Astrocyte (in vitro differentiated cells and primary cell): ENCODE results near the gene DYSF.

Experiments used
- CTCF ChIP-seq: IDR thresholded peaks from 2 replicates; pipeline ENCODE4 v1.5.1; 2011; ENCODE audit warnings: low read depth, mild to moderate bottlenecking, inconsistent platforms, low read length, moderate library complexity; ENCODE audit not compliant: insufficient read depth
- EZH2 ChIP-seq: IDR thresholded peaks from 2 replicates; pipeline ENCODE4 v1.6.1; 2012; ENCODE audit warnings: mild to moderate bottlenecking, low read length, inconsistent platforms; ENCODE audit not compliant: insufficient read depth

GRCh38 chr2:71667256-71668182 lies 214.2 kb downstream of the DYSF start:
- no peak for TF ChIP-seq EZH2
- no peak for TF ChIP-seq CTCF
